Measurements from ENCODE around the gene PDE5A. TPM values are rescaled to one million over a fixed set of nuclear protein-coding genes. Genes with fewer than 3 reads are reported as not detected.

The PDE5A gene
- total and polyA plus RNA-seq, 2 donors (not counting 3 experiments of a cell fraction or from before 2014, with no cell fraction given), result 0.73 to 2.3 TPM

- no peak for TF ChIP-seq POLR2AphosphoS5 (IDR thresholded peaks at IDR 0.05; ENCODE audit: insufficient read depth, low read depth, low read length)
- TF ChIP-seq, protein P1, sequence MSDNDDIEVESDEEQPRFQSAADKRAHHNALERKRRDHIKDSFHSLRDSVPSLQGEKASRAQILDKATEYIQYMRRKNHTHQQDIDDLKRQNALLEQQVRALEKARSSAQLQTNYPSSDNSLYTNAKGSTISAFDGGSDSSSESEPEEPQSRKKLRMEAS (IDR thresholded peaks at IDR 0.05; ENCODE audit: insufficient read depth, insufficient read length), result no peak
- TF ChIP-seq EZH2 (IDR thresholded peaks at IDR 0.05; ENCODE audit: borderline replicate concordance, low read depth, low read length, severe bottlenecking), result no peak
- no peak for TF ChIP-seq JUN (IDR thresholded peaks at IDR 0.05; ENCODE audit: borderline replicate concordance, insufficient read depth, insufficient read length, low read depth)
- no peak for TF ChIP-seq FOS (IDR thresholded peaks at IDR 0.05; ENCODE audit: borderline replicate concordance, insufficient read depth, low read length)
- TF ChIP-seq, protein P2, sequence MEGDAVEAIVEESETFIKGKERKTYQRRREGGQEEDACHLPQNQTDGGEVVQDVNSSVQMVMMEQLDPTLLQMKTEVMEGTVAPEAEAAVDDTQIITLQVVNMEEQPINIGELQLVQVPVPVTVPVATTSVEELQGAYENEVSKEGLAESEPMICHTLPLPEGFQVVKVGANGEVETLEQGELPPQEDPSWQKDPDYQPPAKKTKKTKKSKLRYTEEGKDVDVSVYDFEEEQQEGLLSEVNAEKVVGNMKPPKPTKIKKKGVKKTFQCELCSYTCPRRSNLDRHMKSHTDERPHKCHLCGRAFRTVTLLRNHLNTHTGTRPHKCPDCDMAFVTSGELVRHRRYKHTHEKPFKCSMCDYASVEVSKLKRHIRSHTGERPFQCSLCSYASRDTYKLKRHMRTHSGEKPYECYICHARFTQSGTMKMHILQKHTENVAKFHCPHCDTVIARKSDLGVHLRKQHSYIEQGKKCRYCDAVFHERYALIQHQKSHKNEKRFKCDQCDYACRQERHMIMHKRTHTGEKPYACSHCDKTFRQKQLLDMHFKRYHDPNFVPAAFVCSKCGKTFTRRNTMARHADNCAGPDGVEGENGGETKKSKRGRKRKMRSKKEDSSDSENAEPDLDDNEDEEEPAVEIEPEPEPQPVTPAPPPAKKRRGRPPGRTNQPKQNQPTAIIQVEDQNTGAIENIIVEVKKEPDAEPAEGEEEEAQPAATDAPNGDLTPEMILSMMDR (IDR thresholded peaks at IDR 0.05; ENCODE audit: extremely low read depth in 1 of 2, insufficient read depth in 1 of 2, low read depth in 1 of 2, low read length in 2 of 2), result no peak
- no peak for TF ChIP-seq GATA2 (IDR thresholded peaks at IDR 0.05; ENCODE audit: insufficient read depth, insufficient read length, low read depth, low read length)
- no peak for TF ChIP-seq POLR2A (IDR thresholded peaks at IDR 0.05; ENCODE audit: low read depth, low read length)
- TF ChIP-seq MYC (IDR thresholded peaks at IDR 0.05; ENCODE audit: low read depth, low read length), result no peak
- no peak overlapping the region for H3K9ac ChIP-seq (replicated peaks; ENCODE audit: extremely low read depth, insufficient read depth, low read length)
- dilution Hi-C loops (cut with MboI; ENCODE audit: extremely low pct_ligation_motif_present, low sequenced_read_pairs) (no loop called here), intact Hi-C loops (cut with micrococcal nuclease) (loop anchor here (5.0 kb wide), 1 partner anchor 71 kb away; no protein-coding TSS in a partner anchor)
- H3K4me2 ChIP-seq (ENCODE audit: insufficient read depth, low read length), result no peak overlapping the region
- H3K9me1 ChIP-seq (replicated peaks; ENCODE audit: control insufficient read depth, extremely low read depth, insufficient read depth, low read length), result no peaks in the 10 kb centered on the region
- no peaks in the 10 kb centered on the region for H4K20me1 ChIP-seq (replicated peaks; ENCODE audit: control insufficient read depth, extremely low read depth, insufficient read depth, low read length)
- H3K27ac ChIP-seq (ENCODE audit: insufficient read depth, low read depth, low read length), result no peak overlapping the region
- no peaks in the 10 kb centered on the region for H3K27me3 ChIP-seq (ENCODE audit: control insufficient read depth in 2 of 2, insufficient read depth in 2 of 2, low read length in 2 of 2)
- peak overlapping the region; percentile 88 for H2AFZ ChIP-seq (ENCODE audit: low read depth, low read length)
- POLR2A ChIA-PET, result no interaction called here
- H3K79me2 ChIP-seq (ENCODE audit: control insufficient read depth, insufficient read depth, low read length), result no peaks in the 10 kb centered on the region
- DNase-seq (ENCODE audit: low read depth, low spot score), result peak; percentile 12
- H3K9me3 ChIP-seq (replicated peaks; ENCODE audit: control insufficient read depth, insufficient read depth, low read length), result no peaks in the 10 kb centered on the region
- H3K4me3 ChIP-seq (replicated peaks in 1 of 3; ENCODE audit: insufficient read depth in 1 of 3, low read depth in 1 of 3, low read length in 3 of 3), result no peak overlapping the region
- no peak for FAIRE-seq
- peaks cover 19% of the 10 kb centered on the region for H3K4me1 ChIP-seq (ENCODE audit: control insufficient read depth, extremely low read depth, insufficient read depth, low read length)
- BruUV-seq (replicated peaks), result no TSS peak
- CTCF ChIA-PET, result interaction anchor here (1.1 to 6.8 kb wide), 3 partner anchors 13 to 97 kb away, joined by 3 to 49 read pairs (median 4); partner anchors contain the start of gene PDE5A
- H3K36me3 ChIP-seq (ENCODE audit: control insufficient read depth in 2 of 2, extremely low read depth in 1 of 2, insufficient read depth in 2 of 2, low read length in 2 of 2), result no peaks in the 10 kb centered on the region
These were observed 27.7 kb upstream of the PDE5A start for GRCh38 chr4:119656342-119656741.
